ENCODE measurements around the gene PPIL4.

GRCh38 chr6:149457316-149457884 lies 88.4 kb downstream of the PPIL4 start:
- no peak for TF ChIP-seq CTCF (IDR thresholded peaks at IDR 0.05)
- no peak for TF ChIP-seq POLR2AphosphoS5 (IDR thresholded peaks at IDR 0.05)

Data from sigmoid colon (tissue), 4 donors.